ENCODE results near the gene ATXN7L2.

Gene ATXN7L2

GRCh38 chr1:109475261-109475660 is 8.4 kb upstream of the ATXN7L2 start:
- DNase-seq (ENCODE audit: low spot score): no peak

- peak; percentile 12 for DNase-seq (ENCODE audit: low spot score)
Observed at GRCh38 chr1:109476825-109477224, 6.9 kb upstream of the ATXN7L2 start.

GRCh38 chr1:109477821-109478220 is 5.9 kb upstream of the ATXN7L2 start:
- no peak for DNase-seq (ENCODE audit: low spot score)

- no peak for DNase-seq (ENCODE audit: low spot score)
Observed at GRCh38 chr1:109478806-109479205, 4.9 kb upstream of the ATXN7L2 start.

GRCh38 chr1:109479311-109479710 is 4.4 kb upstream of the ATXN7L2 start:
- DNase-seq (ENCODE audit: low spot score): no peak

- DNase-seq (ENCODE audit: low spot score): no peak
Observed at GRCh38 chr1:109479901-109480300, 3.8 kb upstream of the ATXN7L2 start.

- DNase-seq (ENCODE audit: low spot score): no peak
Observed at GRCh38 chr1:109481646-109482045, 2.1 kb upstream of the ATXN7L2 start.

- DNase-seq (ENCODE audit: low spot score): no peak
Observed at GRCh38 chr1:109482242-109482641, 1.5 kb upstream of the ATXN7L2 start.

GRCh38 chr1:109482791-109483671 is 674 bp upstream of the ATXN7L2 start:
- DNase-seq (ENCODE audit: low spot score): no peak

- DNase-seq (ENCODE audit: low spot score): no peak
Observed at GRCh38 chr1:109484519-109484975, 842 bp downstream of the ATXN7L2 start.

GRCh38 chr1:109485001-109485400 is 1.3 kb downstream of the ATXN7L2 start:
- no peak for DNase-seq (ENCODE audit: low spot score)

- no peak for DNase-seq (ENCODE audit: low spot score)
Observed at GRCh38 chr1:109487261-109487660, 3.6 kb downstream of the ATXN7L2 start.

- DNase-seq (ENCODE audit: low spot score): no peak
Observed at GRCh38 chr1:109488201-109488600, 4.5 kb downstream of the ATXN7L2 start.

GRCh38 chr1:109488696-109489095 is 5.0 kb downstream of the ATXN7L2 start:
- no peak for DNase-seq (ENCODE audit: low spot score)

GRCh38 chr1:109490029-109490933 is 6.6 kb downstream of the ATXN7L2 start:
- DNase-seq (ENCODE audit: low spot score): peak; percentile 74

GRCh38 chr1:109490934-109491302 is 7.2 kb downstream of the ATXN7L2 start:
- DNase-seq (ENCODE audit: low spot score): no peak

- no peak for DNase-seq (ENCODE audit: low spot score)
Observed at GRCh38 chr1:109491372-109491771, 7.7 kb downstream of the ATXN7L2 start.

GRCh38 chr1:109492779-109493178 is 9.1 kb downstream of the ATXN7L2 start:
- DNase-seq (ENCODE audit: low spot score): no peak

GRCh38 chr1:109493227-109493626 is 9.5 kb downstream of the ATXN7L2 start:
- no peak for DNase-seq (ENCODE audit: low spot score)

GRCh38 chr1:109493805-109494539 is 10.3 kb downstream of the ATXN7L2 start, which contains the start of gene CYB561D1:
CYB561D1 (plus strand) TSS chr1:109494094; CDS start chr1:109494140, 46 bp downstream.
- DNase-seq (ENCODE audit: low spot score): peak; percentile 92

GRCh38 chr1:109495738-109496137 is 12.0 kb downstream of the ATXN7L2 start:
- no peak for DNase-seq (ENCODE audit: low spot score)

Measured in ecto neural progenitor cell (in vitro differentiated cells).